Colonic mucosa (tissue), 4 donors: Measurements from ENCODE around the gene NR3C1. TPM values are rescaled to one million over a fixed set of nuclear protein-coding genes. Genes with fewer than 3 reads are reported as not detected.

Experiments
- DNase-seq: peaks from one replicate; pipeline ENCODE4 v3.0.0-alpha.2; 2020
- H3K27ac ChIP-seq: fragments of 200-600 bp; one replicate; pipeline ENCODE4 v1.8.0; 2021
- H3K27me3 ChIP-seq: fragments of 200-600 bp; one replicate; pipeline ENCODE4 v1.8.0; 2021
- H3K36me3 ChIP-seq: fragments of 200-600 bp; one replicate; pipeline ENCODE4 v1.8.0; 2021
- H3K4me1 ChIP-seq: fragments of 200-600 bp; one replicate; pipeline ENCODE4 v1.8.0; 2021; ENCODE audit warnings: mild to moderate bottlenecking
- H3K4me3 ChIP-seq: fragments of 200-600 bp; one replicate; pipeline ENCODE4 v1.8.0; 2021
- H3K9ac ChIP-seq, 2 donors: one replicate each; pipeline ENCODE4 v1.7.0; 2013; ENCODE audit warnings: control low read depth in 2 of 2, low read depth in 2 of 2, low read length in 2 of 2
- H3K9me3 ChIP-seq: fragments of 200-600 bp; one replicate; pipeline ENCODE4 v1.8.0; 2021
- CTCF ChIP-seq: fragments of 200-600 bp; IDR thresholded peaks from one replicate; pipeline ENCODE4 v1.8.0; 2022; ENCODE audit warnings: antibody characterized with exemption, mild to moderate bottlenecking
- intact Hi-C: fragments of 100-400 bp; cut with DNase I; formaldehyde crosslinking; loops from one replicate; pipeline ENCODE4 v1.14.1; 2022
- total RNA-seq, 2 donors: library from RNA; stranded (reverse); fragmentation: NEBNext Ultra II Directional in 1 of 2; extraction: Animal tissue kit (Norgen Biotek cat#: 25700) in 1 of 2; gene quantifications; one replicate each; pipeline ENCODE4 v1.2.1, GENCODE V29; 2021
- donor health status: healthy.
- donor health status: DM: no; HTN: no; CAD: no.
- donor health status: DM: no; HTN: no; CAD: no.

NR3C1 gene
- total RNA-seq, 2 donors from 2014 or later, result 13.0 to 23.5 TPM

- Histone ChIP-seq H3K27ac (no peak overlapping the region), H3K4me1 (no peaks in the 10 kb centered on the region), H3K4me3 (no peak overlapping the region), H3K27me3 (no peaks in the 10 kb centered on the region), H3K9ac (no peak overlapping the region), H3K9me3 (no peaks in the 10 kb centered on the region), H3K36me3 (no peaks in the 10 kb centered on the region)
- intact Hi-C loops, result no loop called here
- no peak for TF ChIP-seq CTCF
- DNase-seq, result no peak
These were observed 56.4 kb downstream of the NR3C1 start for GRCh38 chr5:143347046-143347445.

GRCh38 chr5:143345671-143346440 is 57.6 kb downstream of the NR3C1 start:
- Histone ChIP-seq H3K9ac (no peak overlapping the region), H3K27ac (no peak overlapping the region), H3K27me3 (no peaks in the 10 kb centered on the region), H3K4me1 (no peaks in the 10 kb centered on the region), H3K4me3 (no peak overlapping the region), H3K9me3 (no peaks in the 10 kb centered on the region), H3K36me3 (no peaks in the 10 kb centered on the region)
- DNase-seq, result no peak
- intact Hi-C loops, result no loop called here
- no peak for TF ChIP-seq CTCF

GRCh38 chr5:143343042-143343441 is 60.4 kb downstream of the NR3C1 start:
- Histone ChIP-seq H3K4me3 (no peak overlapping the region), H3K4me1 (no peaks in the 10 kb centered on the region)

GRCh38 chr5:143342607-143343006 is 60.9 kb downstream of the NR3C1 start:
- no peak overlapping the region for H3K9ac ChIP-seq
- no peaks in the 10 kb centered on the region for H3K4me1 ChIP-seq
- no peaks in the 10 kb centered on the region for H3K36me3 ChIP-seq
- no peak overlapping the region for H3K27ac ChIP-seq
- intact Hi-C loops, result no loop called here
- no peak for TF ChIP-seq CTCF
- no peaks in the 10 kb centered on the region for H3K9me3 ChIP-seq
- no peaks in the 10 kb centered on the region for H3K27me3 ChIP-seq
- DNase-seq, result no peak
- H3K4me3 ChIP-seq, result no peak overlapping the region

More at GRCh38 chr5:143343042-143343441, 60.4 kb downstream of the NR3C1 start:
- no peak for DNase-seq
- H3K9ac ChIP-seq, result no peak overlapping the region
- intact Hi-C loops, result no loop called here
- H3K27me3 ChIP-seq, result no peaks in the 10 kb centered on the region
- H3K36me3 ChIP-seq, result no peaks in the 10 kb centered on the region
- H3K9me3 ChIP-seq, result no peaks in the 10 kb centered on the region
- H3K27ac ChIP-seq, result no peak overlapping the region
- TF ChIP-seq CTCF, result no peak

- intact Hi-C loops, result no loop called here
These were observed 61.5 kb downstream of the NR3C1 start for GRCh38 chr5:143341807-143342570.

More at GRCh38 chr5:143341807-143342570, 61.5 kb downstream of the NR3C1 start:
- no peaks in the 10 kb centered on the region for H3K27me3 ChIP-seq
- H3K4me1 ChIP-seq, result no peaks in the 10 kb centered on the region
- no peaks in the 10 kb centered on the region for H3K36me3 ChIP-seq
- TF ChIP-seq CTCF, result no peak
- no peak for DNase-seq
- H3K9me3 ChIP-seq, result no peaks in the 10 kb centered on the region
- no peak overlapping the region for H3K27ac ChIP-seq
- H3K4me3 ChIP-seq, result no peak overlapping the region
- no peak overlapping the region for H3K9ac ChIP-seq
